Aorta (tissue), 5 donors: ENCODE data around the gene ZNF248. TPM values are rescaled to one million over a fixed set of nuclear protein-coding genes. Genes with fewer than 3 reads are reported as not detected.

ENCODE experiments used
- ATAC-seq: fragments of 200-7000 bp; cut with Tn5 transposase; one replicate; pipeline ENCODE4 v1.9.1; 2022; ENCODE audit warnings: moderate library complexity; ENCODE audit not compliant: low FRiP score
- DNase-seq, 2 donors: peaks; one replicate each; pipeline ENCODE4 v3.0.0-alpha.2; 2020
- H3K27ac ChIP-seq, 2 donors: one replicate each; pipeline ENCODE4 v1.5.1; 2013; ENCODE audit warnings: low read length in 2 of 2, mild to moderate bottlenecking in 2 of 2, moderate library complexity in 2 of 2, control low read depth in 1 of 2, inconsistent platforms in 1 of 2, low read depth in 1 of 2
- H3K27me3 ChIP-seq, 2 donors: one replicate each; pipeline ENCODE4 v1.6.1; 2013; ENCODE audit warnings: control low read depth in 1 of 2, low read length in 1 of 2, mild to moderate bottlenecking in 1 of 2, moderate library complexity in 1 of 2; ENCODE audit not compliant: insufficient read depth in 2 of 2, control insufficient read depth in 1 of 2
- H3K36me3 ChIP-seq, 2 donors: one replicate each; pipeline ENCODE4 v1.6.1; 2013; ENCODE audit warnings: control low read depth in 1 of 2, low read length in 1 of 2, mild to moderate bottlenecking in 1 of 2; ENCODE audit not compliant: insufficient read depth in 2 of 2, control insufficient read depth in 1 of 2
- H3K4me1 ChIP-seq, 2 donors: one replicate each; pipeline ENCODE4 v1.6.1; 2013; ENCODE audit warnings: low read length in 2 of 2, control low read depth in 1 of 2, mild to moderate bottlenecking in 1 of 2, moderate library complexity in 1 of 2; ENCODE audit not compliant: insufficient read depth in 2 of 2, control insufficient read depth in 1 of 2
- H3K4me3 ChIP-seq, 2 donors: one replicate each; pipeline ENCODE4 v1.5.1; 2013; ENCODE audit warnings: low read length in 2 of 2, control low read depth in 1 of 2, mild to moderate bottlenecking in 1 of 2
- H3K9me3 ChIP-seq: one replicate; pipeline ENCODE4 v1.6.1; 2013; ENCODE audit warnings: mild to moderate bottlenecking, low read length; ENCODE audit not compliant: control insufficient read depth
- WGBS, 2 donors: extraction: QIAGEN DNeasy Blood & Tissue Kit; methylation state at CpG; one replicate each; pipeline ENCODE4 v1.1.7; 2013; 5-methylcytosine and 5-hydroxymethylcytosine counted together
- intact Hi-C, 2 donors: fragments of 100-400 bp; cut with DNase I; formaldehyde crosslinking; loops; one replicate each; pipeline versions ENCODE4 v1.14.2 to v1.15.0; 2022
- polyA plus RNA-seq, 2 donors: library from polyadenylated mRNA; stranded (reverse); fragments of 200-250 nt; gene quantifications; one replicate each; pipeline ENCODE4 v1.2.3, GENCODE V29; 2013
- total RNA-seq, 2 donors: library from RNA; stranded (reverse); fragmentation: NEBNext Ultra II Directional; extraction: Animal tissue kit (Norgen Biotek cat#: 25700); gene quantifications; one replicate each; pipeline ENCODE4 v1.2.1, GENCODE V29; 2021
- donor health status: healthy with polysubstance abuse.
- donor health status: Bipolar disorder and iron deficiency.
- donor health status: DM: no; HTN: no; CAD: no.
- donor health status: DM: no; HTN: no; CAD: no.
- donor health status: DM: yes; HTN: yes; CAD: no.

ZNF248 gene
- total and polyA plus RNA-seq, 4 donors: 11.1 to 21.1 (median 13.3) TPM

GRCh38 chr10:37774351-37774750 is 83.1 kb downstream of the ZNF248 start:
- no peak for DNase-seq
- no peaks in the 10 kb centered on the region for H3K4me1 ChIP-seq
- H3K27me3 ChIP-seq: no peaks in the 10 kb centered on the region
- no peak overlapping the region for H3K4me3 ChIP-seq
- WGBS, 2 donors: 70 to 76% methylated on average over 5 of the region's 5 CpGs
- ATAC-seq: no peak
- peaks cover 2% of the 10 kb centered on the region for H3K9me3 ChIP-seq
- H3K36me3 ChIP-seq: no peaks in the 10 kb centered on the region
- intact Hi-C loops: no loop called here
- H3K27ac ChIP-seq: no peak overlapping the region

DNA sequence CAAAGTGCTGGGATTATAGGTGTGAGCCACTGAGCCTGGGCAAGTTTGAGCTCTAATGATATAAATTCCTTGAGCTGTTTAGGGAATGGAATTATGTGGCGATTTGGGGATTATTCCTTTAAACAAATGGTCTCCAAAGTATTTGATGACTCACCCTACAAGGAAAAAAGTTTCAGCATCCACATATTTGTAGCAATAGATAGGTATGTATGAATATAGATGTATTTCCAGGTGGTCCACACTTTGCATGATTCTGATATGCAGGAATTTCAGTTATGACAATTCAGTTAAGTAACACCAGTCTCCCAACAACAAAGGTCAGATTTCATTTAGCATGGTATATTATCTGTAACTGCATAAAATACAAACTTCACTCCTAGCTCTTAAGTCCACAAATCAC is 92.2 kb downstream of the ZNF248 start:
- Histone ChIP-seq H3K4me1 (no peaks in the 10 kb centered on the region), H3K36me3 (no peaks in the 10 kb centered on the region), H3K27ac (no peak overlapping the region), H3K9me3 (peaks cover 4% of the 10 kb centered on the region), H3K27me3 (no peaks in the 10 kb centered on the region), H3K4me3 (no peak overlapping the region)
- ATAC-seq (no peak), DNase-seq (no peak)
- intact Hi-C loops: no loop called here
- 81 to 85% methylated on average over 1 of the region's 1 CpG for WGBS, 2 donors

DNA sequence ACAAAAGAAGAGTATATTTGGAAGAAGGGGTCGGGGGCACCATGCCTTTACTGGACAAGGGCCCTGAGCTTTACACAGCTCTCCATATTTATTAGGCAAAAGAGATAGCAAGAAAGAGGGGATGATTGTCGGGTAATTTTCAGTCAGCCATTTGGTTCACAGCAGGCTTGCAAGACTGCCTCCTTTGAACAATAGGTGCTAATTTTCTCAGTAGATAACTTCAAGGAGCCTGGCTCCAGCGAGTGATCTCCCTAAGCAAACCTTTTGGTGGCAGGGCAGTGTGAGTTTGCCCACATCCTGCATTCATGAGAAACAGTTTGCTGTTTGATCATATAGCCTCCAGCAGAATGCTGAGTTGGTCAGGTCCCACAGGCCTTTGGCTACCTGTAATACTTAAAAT is 94.3 kb downstream of the ZNF248 start:
- 45 to 46% methylated on average over 3 of the region's 3 CpGs for WGBS, 2 donors
- no peak overlapping the region for H3K4me3 ChIP-seq
- H3K36me3 ChIP-seq: peaks cover 0 to 2% of the 10 kb centered on the region in 2 donors
- H3K27me3 ChIP-seq: no peaks in the 10 kb centered on the region
- H3K9me3 ChIP-seq: peaks cover 11% of the 10 kb centered on the region
- ATAC-seq (no peak), DNase-seq (no peak)
- intact Hi-C loops: no loop called here
- H3K4me1 ChIP-seq: no peaks in the 10 kb centered on the region
- H3K27ac ChIP-seq: no peak overlapping the region

DNA sequence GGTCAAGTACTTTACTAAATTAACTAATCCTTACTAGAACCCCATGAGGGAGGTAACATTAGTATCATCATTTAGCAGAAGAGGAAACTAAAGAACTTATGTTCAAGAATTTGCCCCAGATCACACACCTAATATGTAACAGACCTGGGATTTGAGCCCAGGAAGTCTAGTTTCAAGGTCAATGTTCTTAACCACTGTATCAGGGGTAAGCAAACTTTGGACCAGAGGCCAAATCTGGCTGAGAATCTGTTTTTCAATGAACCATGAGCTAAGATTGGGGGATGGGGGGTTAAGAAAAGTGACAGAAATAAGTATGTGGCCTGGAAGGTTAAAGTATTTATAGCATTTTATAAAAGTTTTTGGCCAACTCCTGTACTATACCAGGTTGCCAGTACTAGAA is 95.1 kb downstream of the ZNF248 start:
- Histone ChIP-seq H3K36me3 (peaks cover 0 to 2% of the 10 kb centered on the region in 2 donors), H3K9me3 (peaks cover 11% of the 10 kb centered on the region), H3K4me1 (no peaks in the 10 kb centered on the region), H3K27me3 (no peaks in the 10 kb centered on the region), H3K27ac (no peak overlapping the region), H3K4me3 (no peak overlapping the region)
- DNase-seq (no peak), ATAC-seq (no peak)
- intact Hi-C loops: no loop called here

GRCh38 chr10:37760817-37761216 is 96.6 kb downstream of the ZNF248 start:
- ATAC-seq: no peak
- 14 to 18% methylated on average over 1 of the region's 1 CpG for WGBS, 2 donors

DNA sequence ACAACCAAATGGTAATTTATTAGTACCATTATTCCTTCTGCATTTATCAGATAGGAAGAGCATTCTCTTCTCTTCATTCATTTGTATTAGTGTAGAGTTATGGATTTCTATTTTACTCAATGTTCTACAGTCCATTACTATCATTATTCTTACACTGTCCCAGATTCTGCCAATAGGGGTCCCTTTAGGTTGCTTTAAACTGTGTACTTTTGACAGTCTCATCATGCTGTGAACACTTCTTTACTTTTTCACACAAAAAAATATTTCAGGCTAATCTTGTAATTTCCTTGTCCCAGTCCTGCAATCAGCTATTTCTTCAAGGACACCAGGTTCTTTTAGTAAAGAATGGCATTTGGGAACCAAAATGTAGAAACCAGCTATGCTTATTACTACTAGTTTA is 99.3 kb downstream of the ZNF248 start:
- Histone ChIP-seq H3K4me1 (no peaks in the 10 kb centered on the region), H3K4me3 (no peak overlapping the region), H3K36me3 (peaks cover 0 to 2% of the 10 kb centered on the region in 2 donors), H3K27me3 (no peaks in the 10 kb centered on the region), H3K9me3 (peaks cover 8% of the 10 kb centered on the region), H3K27ac (no peak overlapping the region)
- ATAC-seq (no peak), DNase-seq (no peak)
- intact Hi-C loops: no loop called here

More at GRCh38 chr10:37760817-37761216, 96.6 kb downstream of the ZNF248 start:
- H3K4me1 ChIP-seq: no peaks in the 10 kb centered on the region
- no peak overlapping the region for H3K27ac ChIP-seq
- no peaks in the 10 kb centered on the region for H3K27me3 ChIP-seq
- intact Hi-C loops: no loop called here
- H3K9me3 ChIP-seq: peaks cover 8% of the 10 kb centered on the region
- no peak overlapping the region for H3K4me3 ChIP-seq
- H3K36me3 ChIP-seq: peaks cover 0 to 2% of the 10 kb centered on the region in 2 donors
- no peak for DNase-seq

GRCh38 chr10:37754538-37755323 is 102.7 kb downstream of the ZNF248 start:
- no peak overlapping the region for H3K27ac ChIP-seq
- H3K9me3 ChIP-seq: peaks cover 8% of the 10 kb centered on the region
- intact Hi-C loops: loop anchor here in 1 of 2 donors (5.0 kb wide), 1 partner anchor 232 kb away; no protein-coding TSS in a partner anchor
- no peak overlapping the region for H3K4me3 ChIP-seq
- no peaks in the 10 kb centered on the region for H3K27me3 ChIP-seq
- WGBS, 2 donors: 17 to 18% methylated on average over 2 of the region's 2 CpGs
- no peak for DNase-seq
- no peak for ATAC-seq
- peaks cover 0 to under 1% of the 10 kb centered on the region in 2 donors for H3K36me3 ChIP-seq
- no peaks in the 10 kb centered on the region for H3K4me1 ChIP-seq

- no peak overlapping the region for H3K27ac ChIP-seq
- intact Hi-C loops: loop anchor here in 1 of 2 donors (5.0 kb wide), 1 partner anchor 230 kb away; no protein-coding TSS in a partner anchor
- peaks cover 7% of the 10 kb centered on the region for H3K9me3 ChIP-seq
- no peak for ATAC-seq
- no peaks in the 10 kb centered on the region for H3K36me3 ChIP-seq
- no peaks in the 10 kb centered on the region for H3K4me1 ChIP-seq
- no peak overlapping the region for H3K4me3 ChIP-seq
- WGBS, 2 donors: 76 to 84% methylated on average over 2 of the region's 2 CpGs
- no peaks in the 10 kb centered on the region for H3K27me3 ChIP-seq
- no peak for DNase-seq
Observed at GRCh38 chr10:37752334-37752875, 105.0 kb downstream of the ZNF248 start.

- no peak overlapping the region for H3K27ac ChIP-seq
- H3K27me3 ChIP-seq: no peaks in the 10 kb centered on the region
- no peaks in the 10 kb centered on the region for H3K4me1 ChIP-seq
- ATAC-seq (no peak), DNase-seq (no peak)
- H3K4me3 ChIP-seq: no peak overlapping the region
- intact Hi-C loops: no loop called here
- no peaks in the 10 kb centered on the region for H3K36me3 ChIP-seq
- WGBS, 2 donors: 74 to 79% methylated on average over 4 of the region's 4 CpGs
- H3K9me3 ChIP-seq: peaks cover 6% of the 10 kb centered on the region
Observed at GRCh38 chr10:37748170-37748569, 109.2 kb downstream of the ZNF248 start.
